WI38 (cell line): Measurements from ENCODE around the gene POU6F1.

Source experiments
- H3K4me3 ChIP-seq: 2 replicates; pipeline ENCODE4 v1.5.1; 2011; ENCODE audit warnings: low read depth, mild to moderate bottlenecking, control low read depth, low read length
- TF ChIP-seq, protein P1 (sequence below): IDR thresholded peaks from 2 replicates; pipeline ENCODE4 v1.5.1; 2012; ENCODE audit warnings: low read depth, mild to moderate bottlenecking, control low read depth, low read length

The POU6F1 gene

DNA sequence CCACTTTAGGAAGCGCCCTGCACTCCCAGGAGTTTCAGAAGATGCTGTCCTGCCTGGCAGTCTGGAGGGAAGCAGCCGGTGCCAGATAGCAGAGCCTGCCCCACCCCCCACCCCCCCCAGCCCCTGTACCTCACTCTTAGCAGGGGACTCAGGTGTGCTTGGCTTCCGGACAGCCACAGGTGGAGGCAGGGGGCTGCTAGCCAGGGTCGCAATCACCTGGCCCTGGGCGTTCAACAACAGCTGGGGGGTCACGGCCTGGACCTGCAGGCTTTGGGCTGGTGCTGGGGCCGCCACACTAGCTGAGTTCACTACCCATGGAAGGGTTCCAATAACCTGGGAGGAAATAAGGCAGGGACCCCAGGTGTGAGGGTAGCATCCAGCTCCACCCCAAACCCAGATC is 22.0 kb downstream of the POU6F1 start:
- no peak overlapping the region for H3K4me3 ChIP-seq
- TF ChIP-seq, protein P1, sequence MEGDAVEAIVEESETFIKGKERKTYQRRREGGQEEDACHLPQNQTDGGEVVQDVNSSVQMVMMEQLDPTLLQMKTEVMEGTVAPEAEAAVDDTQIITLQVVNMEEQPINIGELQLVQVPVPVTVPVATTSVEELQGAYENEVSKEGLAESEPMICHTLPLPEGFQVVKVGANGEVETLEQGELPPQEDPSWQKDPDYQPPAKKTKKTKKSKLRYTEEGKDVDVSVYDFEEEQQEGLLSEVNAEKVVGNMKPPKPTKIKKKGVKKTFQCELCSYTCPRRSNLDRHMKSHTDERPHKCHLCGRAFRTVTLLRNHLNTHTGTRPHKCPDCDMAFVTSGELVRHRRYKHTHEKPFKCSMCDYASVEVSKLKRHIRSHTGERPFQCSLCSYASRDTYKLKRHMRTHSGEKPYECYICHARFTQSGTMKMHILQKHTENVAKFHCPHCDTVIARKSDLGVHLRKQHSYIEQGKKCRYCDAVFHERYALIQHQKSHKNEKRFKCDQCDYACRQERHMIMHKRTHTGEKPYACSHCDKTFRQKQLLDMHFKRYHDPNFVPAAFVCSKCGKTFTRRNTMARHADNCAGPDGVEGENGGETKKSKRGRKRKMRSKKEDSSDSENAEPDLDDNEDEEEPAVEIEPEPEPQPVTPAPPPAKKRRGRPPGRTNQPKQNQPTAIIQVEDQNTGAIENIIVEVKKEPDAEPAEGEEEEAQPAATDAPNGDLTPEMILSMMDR: no peak

DNA sequence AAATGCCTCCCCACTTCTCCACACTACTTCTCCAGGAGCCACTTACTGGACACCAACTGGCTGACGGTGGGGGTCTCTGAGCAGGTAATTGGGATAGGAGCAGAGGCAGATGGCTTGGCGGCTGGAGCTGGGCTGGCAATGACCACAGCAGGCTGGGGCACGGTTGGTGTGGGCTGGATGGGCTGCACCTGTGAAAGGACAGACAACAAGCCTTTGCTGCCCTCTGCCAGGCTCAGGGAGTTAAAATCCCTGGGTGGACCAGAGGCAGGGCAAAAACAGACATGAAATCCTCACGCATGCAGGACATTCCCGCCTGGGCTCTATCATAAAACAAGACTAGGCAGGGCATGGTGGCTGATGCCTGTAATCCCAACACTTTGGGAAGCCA is 25.6 kb downstream of the POU6F1 start:
- H3K4me3 ChIP-seq: no peak overlapping the region
- TF ChIP-seq, protein P1: no peak

GRCh38 chr12:51191516-51192283 is 26.2 kb downstream of the POU6F1 start:
- no peak overlapping the region for H3K4me3 ChIP-seq
- TF ChIP-seq, protein P1: no peak

DNA sequence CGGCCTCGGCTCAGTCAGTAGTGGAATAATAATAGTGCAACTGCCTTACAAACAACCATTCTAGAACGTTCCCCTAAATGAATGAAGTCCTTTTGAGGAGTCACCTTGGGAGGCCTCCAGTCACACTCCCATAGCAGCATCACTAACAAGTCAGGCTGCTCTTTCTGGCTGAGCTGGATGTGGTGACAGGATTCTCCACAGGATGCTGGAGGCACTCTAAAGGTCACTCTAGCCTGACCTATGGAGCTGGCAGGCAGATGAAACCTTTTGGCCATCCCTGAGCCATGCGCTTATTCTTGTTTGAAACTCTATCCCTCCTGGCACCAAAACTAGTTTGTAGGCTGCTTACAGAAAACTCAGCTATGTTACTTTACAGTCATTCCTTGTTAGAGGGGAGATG is 27.0 kb downstream of the POU6F1 start:
- no peak overlapping the region for H3K4me3 ChIP-seq
- TF ChIP-seq, protein P1: no peak

DNA sequence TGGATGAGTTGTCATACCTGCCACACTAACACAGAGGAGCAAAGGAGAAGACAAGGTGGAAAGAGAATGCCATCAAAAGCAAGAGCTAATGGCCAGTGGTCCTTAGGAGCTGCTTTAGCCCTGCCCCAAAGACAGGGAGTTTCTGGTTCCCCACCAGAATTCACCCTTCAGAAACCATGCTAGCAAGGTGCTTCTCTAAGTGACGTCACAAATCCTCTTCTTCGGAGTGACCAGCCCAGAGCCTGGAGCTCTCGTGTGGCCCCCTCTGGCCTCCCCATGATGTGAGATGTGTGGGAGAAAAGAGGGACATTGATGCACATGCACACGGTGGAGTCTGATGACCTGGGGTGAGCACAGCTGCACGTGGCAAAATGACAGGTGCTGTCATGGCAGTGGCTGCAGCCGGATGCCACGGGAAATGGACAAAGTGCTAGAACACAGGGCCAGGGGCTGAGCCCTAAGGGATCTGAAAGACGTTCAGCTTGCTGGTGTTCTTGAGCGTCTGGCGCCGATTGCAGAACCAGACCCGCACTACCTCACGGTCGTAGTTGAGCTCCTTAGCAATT is 28.0 kb downstream of the POU6F1 start:
- TF ChIP-seq, protein P1: no peak
- H3K4me3 ChIP-seq: no peak overlapping the region

DNA sequence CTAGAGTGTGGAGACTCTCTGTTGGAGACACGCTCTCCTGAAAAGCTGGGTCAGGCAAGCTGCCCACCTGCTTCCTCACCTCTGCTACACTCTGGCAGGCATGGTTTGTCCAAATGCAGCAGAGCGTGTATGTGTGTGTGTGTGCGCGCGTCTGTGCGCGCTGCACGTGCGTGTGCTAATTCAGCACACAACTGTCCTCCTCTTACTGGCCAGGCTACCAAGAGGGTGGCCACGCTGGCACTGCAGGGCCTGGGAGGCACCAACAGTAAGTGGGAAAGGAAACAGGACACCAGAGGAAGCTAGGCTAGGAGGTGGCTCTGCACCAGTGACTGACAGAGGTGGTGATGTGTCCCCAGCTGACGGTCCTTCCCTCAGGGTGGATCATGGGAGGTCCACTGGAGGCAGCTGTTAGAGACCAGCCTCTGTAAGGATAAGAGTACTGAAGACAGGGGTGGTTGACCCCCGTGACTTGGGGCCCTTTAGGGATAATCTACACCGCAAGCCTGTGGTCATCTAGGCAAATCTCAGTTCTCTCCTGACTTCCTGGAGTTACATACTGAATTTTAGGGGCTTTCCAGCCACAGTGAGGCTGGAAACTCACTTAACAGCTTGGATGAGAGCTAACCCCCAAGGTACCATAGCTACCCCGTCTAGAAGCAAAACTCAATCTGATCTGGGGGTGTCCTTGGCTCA is 29.4 kb downstream of the POU6F1 start:
- TF ChIP-seq, protein P1: no peak
- no peak overlapping the region for H3K4me3 ChIP-seq
